SK-N-SH treated with all-trans-retinoic acid at 6 μM for 48 hours (cell line): ENCODE results near the gene KIAA0753.

Experiments
- BACH2 ChIP-seq: fragments of 250-450 bp; sonication (Bioruptor Pico); IDR thresholded peaks from 2 replicates; pipeline ENCODE4 v1.9.0; 2021; ENCODE audit warnings: mild to moderate bottlenecking, borderline replicate concordance
- CREB5 ChIP-seq: fragments of 250-450 bp; sonication (Bioruptor Pico); IDR thresholded peaks from 2 replicates; pipeline ENCODE4 v1.5.1; 2020; ENCODE audit warnings: low read depth, mild to moderate bottlenecking, moderate library complexity
- CSDC2 ChIP-seq: fragments of 250-450 bp; sonication (Bioruptor Pico); IDR thresholded peaks from 2 replicates; pipeline ENCODE4 v1.5.0; 2020; ENCODE audit warnings: mild to moderate bottlenecking, moderate library complexity
- GLIS3 ChIP-seq: fragments of 250-450 bp; sonication (Bioruptor Pico); IDR thresholded peaks from 2 replicates; pipeline ENCODE4 v1.5.0; 2020; ENCODE audit warnings: mild to moderate bottlenecking, moderate library complexity
- OSR1 ChIP-seq: fragments of 250-450 bp; sonication (Bioruptor Pico); IDR thresholded peaks from 2 replicates; pipeline ENCODE4 v1.8.0; 2022; ENCODE audit warnings: moderate library complexity, mild to moderate bottlenecking, inconsistent platforms
- PPARA ChIP-seq: fragments of 250-450 bp; sonication (Bioruptor Pico); IDR thresholded peaks from 2 replicates; pipeline ENCODE4 v1.5.0; 2020; ENCODE audit warnings: mild to moderate bottlenecking, borderline replicate concordance
- SNAI2 ChIP-seq: fragments of 250-450 bp; sonication (Bioruptor Pico); IDR thresholded peaks from 2 replicates; pipeline ENCODE4 v1.5.0; 2020; ENCODE audit warnings: mild to moderate bottlenecking, moderate library complexity
- TCF4 ChIP-seq: fragments of 250-450 bp; sonication (Bioruptor Pico); IDR thresholded peaks from 2 replicates; pipeline ENCODE4 v1.8.0; 2021; ENCODE audit warnings: mild to moderate bottlenecking, moderate library complexity, borderline replicate concordance
- TSHZ2 ChIP-seq: fragments of 250-450 bp; sonication (Bioruptor Pico); IDR thresholded peaks from 2 replicates; pipeline ENCODE4 v1.5.0; 2020; ENCODE audit warnings: mild to moderate bottlenecking, moderate library complexity
- ZFP3 ChIP-seq: fragments of 250-450 bp; sonication (Bioruptor Pico); IDR thresholded peaks from 2 replicates; pipeline ENCODE4 v1.5.0; 2020; ENCODE audit warnings: mild to moderate bottlenecking, moderate library complexity
- ZFP30 ChIP-seq: fragments of 450-650 bp; formaldehyde crosslinking; IDR thresholded peaks from 2 replicates; pipeline ENCODE4 v1.5.0; 2022; ENCODE audit warnings: mild to moderate bottlenecking, moderate library complexity
- ZNF70 ChIP-seq: fragments of 450-650 bp; formaldehyde crosslinking; IDR thresholded peaks from 2 replicates; pipeline ENCODE4 v1.5.0; 2020; ENCODE audit warnings: mild to moderate bottlenecking, moderate library complexity
- TF ChIP-seq, protein P1 (sequence below): fragments of 250-450 bp; sonication (Bioruptor Pico); IDR thresholded peaks from 2 replicates; pipeline ENCODE4 v1.8.0; 2020; ENCODE audit warnings: mild to moderate bottlenecking, moderate library complexity, borderline replicate concordance

GRCh38 chr17:6686026-6686425 lies 45.5 kb upstream of the KIAA0753 start:
- TF ChIP-seq SNAI2 (CRISPR knock-in tag) (no peak), ZFP3 (no peak), CSDC2 (CRISPR knock-in tag) (no peak), ZNF70 (CRISPR knock-in tag) (no peak), GLIS3 (CRISPR knock-in tag) (no peak), TCF4 (CRISPR knock-in tag) (no peak), BACH2 (CRISPR knock-in tag) (no peak), TSHZ2 (CRISPR knock-in tag) (no peak), ZFP30 (no peak), PPARA (no peak), CREB5 (CRISPR knock-in tag) (no peak), OSR1 (CRISPR knock-in tag) (no peak)
- TF ChIP-seq, protein P1, sequence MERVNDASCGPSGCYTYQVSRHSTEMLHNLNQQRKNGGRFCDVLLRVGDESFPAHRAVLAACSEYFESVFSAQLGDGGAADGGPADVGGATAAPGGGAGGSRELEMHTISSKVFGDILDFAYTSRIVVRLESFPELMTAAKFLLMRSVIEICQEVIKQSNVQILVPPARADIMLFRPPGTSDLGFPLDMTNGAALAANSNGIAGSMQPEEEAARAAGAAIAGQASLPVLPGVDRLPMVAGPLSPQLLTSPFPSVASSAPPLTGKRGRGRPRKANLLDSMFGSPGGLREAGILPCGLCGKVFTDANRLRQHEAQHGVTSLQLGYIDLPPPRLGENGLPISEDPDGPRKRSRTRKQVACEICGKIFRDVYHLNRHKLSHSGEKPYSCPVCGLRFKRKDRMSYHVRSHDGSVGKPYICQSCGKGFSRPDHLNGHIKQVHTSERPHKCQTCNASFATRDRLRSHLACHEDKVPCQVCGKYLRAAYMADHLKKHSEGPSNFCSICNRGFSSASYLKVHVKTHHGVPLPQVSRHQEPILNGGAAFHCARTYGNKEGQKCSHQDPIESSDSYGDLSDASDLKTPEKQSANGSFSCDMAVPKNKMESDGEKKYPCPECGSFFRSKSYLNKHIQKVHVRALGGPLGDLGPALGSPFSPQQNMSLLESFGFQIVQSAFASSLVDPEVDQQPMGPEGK (CRISPR knock-in tag) = no peak
